HepG2 (cell line): Measurements from ENCODE around the gene NDFIP2. TPM values are rescaled to one million over a fixed set of nuclear protein-coding genes. Genes with fewer than 3 reads are reported as not detected.

Experiments
- ATAC-seq: fragments of 200-7000 bp; cut with Tn5 transposase; 3 replicates; pipeline ENCODE4 v1.9.1; 2020; ENCODE audit warnings: mild to moderate bottlenecking, moderate library complexity
- BruUV-seq: library from RNA; stranded (reverse); fragments of 400-500 nt; replicated peaks from 2 replicates; lab custom pipeline; 2021; lab: Mats Ljungman, UMichigan
- CTCF ChIA-PET: fragments of 300-600 bp; formaldehyde crosslinking; extraction: SDS; loops from one replicate; lab custom pipeline; 2021; ENCODE audit warnings: low total read pairs, inconsistent platforms, low intra/inter-chr PET ratio; lab: Yijun Ruan, JAX
- POLR2A ChIA-PET: fragments of 350-600 bp; sonication (Branson Sonifier 250); formaldehyde crosslinking; loops from one replicate; lab custom pipeline; 2020; ENCODE audit warnings: antibody characterized with exemption, inconsistent platforms; lab: Yijun Ruan, JAX
- DNase-seq: peaks from one replicate; pipeline ENCODE4 v3.0.0-alpha.2; 2015; ENCODE audit warnings: low spot score
- FAIRE-seq: peaks from 3 replicates; lab custom pipeline; 2011; peaks lifted over from hg19 to GRCh38; lab: Jason Lieb, UNC
- H2AFZ ChIP-seq: one replicate; pipeline ENCODE4 v1.6.1; 2011; ENCODE audit warnings: low read length, inconsistent platforms
- H3K27ac ChIP-seq: fragments of 300-600 bp; 3 replicates; pipeline ENCODE4 v1.8.0; 2011; ENCODE audit warnings: mixed run types, mild to moderate bottlenecking, mixed read lengths, low read length, inconsistent platforms; ENCODE audit not compliant: insufficient read depth; ENCODE audit errors: extremely low read length
- H3K27me3 ChIP-seq, 2 experiments: fragments of 200-600 bp in 1 of 2; 2 replicates in 1 of 2; 3 replicates in 1 of 2; pipeline versions ENCODE4 v1.6.0 to v1.8.0; 2011; ENCODE audit warnings: low read length in 2 of 2, mild to moderate bottlenecking in 2 of 2, moderate library complexity in 2 of 2, inconsistent platforms in 1 of 2; ENCODE audit not compliant: insufficient read depth in 2 of 2, control insufficient read depth in 1 of 2
- H3K36me3 ChIP-seq, 2 experiments: fragments of 200-600 bp in 1 of 2; replicated peaks in 1 of 2; 2 replicates in 1 of 2; 3 replicates in 1 of 2; pipeline versions ENCODE4 v1.5.1 to v1.8.0; 2011; ENCODE audit warnings: low read length in 2 of 2, inconsistent platforms in 1 of 2; ENCODE audit not compliant: insufficient read depth in 2 of 2, control insufficient read depth in 1 of 2
- H3K4me1 ChIP-seq: 2 replicates; pipeline ENCODE4 v1.5.1; 2012; ENCODE audit warnings: low read length, inconsistent platforms; ENCODE audit not compliant: insufficient read depth
- H3K4me2 ChIP-seq: 2 replicates; pipeline ENCODE4 v1.6.0; 2011; ENCODE audit warnings: low read depth, low read length, inconsistent platforms
- H3K4me3 ChIP-seq, 3 experiments: fragments of 200-600 bp in 1 of 3; sonication (generic), shearing (Covaris generic) in 1 of 3; replicated peaks in 1 of 3; 2 replicates each; pipeline ENCODE4 v1.5.1; 2011 to 2016; ENCODE audit warnings: low read length in 3 of 3, inconsistent platforms in 2 of 3, low read depth in 2 of 3, mild to moderate bottlenecking in 2 of 3, control low read depth in 1 of 3, mixed read lengths in 1 of 3; ENCODE audit not compliant: insufficient read depth in 1 of 3
- H3K79me2 ChIP-seq: one replicate; pipeline ENCODE4 v1.6.1; 2011; ENCODE audit warnings: low read length, inconsistent platforms; ENCODE audit not compliant: insufficient read depth
- H3K9ac ChIP-seq: 2 replicates; pipeline ENCODE4 v1.6.0; 2011; ENCODE audit warnings: mild to moderate bottlenecking, low read depth, low read length, inconsistent platforms; ENCODE audit not compliant: insufficient read depth
- H3K9me3 ChIP-seq: 2 replicates; pipeline ENCODE4 v1.5.1; 2012; ENCODE audit warnings: mild to moderate bottlenecking, low read length
- H4K20me1 ChIP-seq: 2 replicates; pipeline ENCODE4 v1.6.0; 2011; ENCODE audit warnings: inconsistent platforms, mild to moderate bottlenecking, low read length, moderate library complexity; ENCODE audit not compliant: insufficient read depth
- AKAP8 ChIP-seq: sonication (generic); formaldehyde crosslinking; IDR thresholded peaks from 2 replicates; pipeline ENCODE4 v1.5.1; 2020; ENCODE audit warnings: mild to moderate bottlenecking, missing genetic modification reagents
- CEBPB ChIP-seq: IDR thresholded peaks from 2 replicates; pipeline ENCODE4 v1.6.1; 2011; ENCODE audit warnings: low read depth, low read length, improper control_type of control experiment, borderline replicate concordance
- MXI1 ChIP-seq: IDR thresholded peaks from 3 replicates; pipeline ENCODE4 v1.6.1; 2012; ENCODE audit warnings: low read depth, low read length, inconsistent platforms, borderline replicate concordance
- RXRA ChIP-seq: sonication (generic); formaldehyde crosslinking; IDR thresholded peaks from 2 replicates; pipeline ENCODE4 v1.5.1; 2020; ENCODE audit warnings: missing genetic modification reagents
- SCMH1 ChIP-seq: sonication (generic); formaldehyde crosslinking; IDR thresholded peaks from 2 replicates; pipeline ENCODE4 v1.9.0; 2021; ENCODE audit warnings: missing genetic modification reagents, mild to moderate bottlenecking, borderline replicate concordance
- XBP1 ChIP-seq: sonication (generic); formaldehyde crosslinking; IDR thresholded peaks from 2 replicates; pipeline ENCODE4 v1.5.0; 2020; ENCODE audit warnings: missing genetic modification reagents
- ZNF143 ChIP-seq: sonication (generic); formaldehyde crosslinking; IDR thresholded peaks from 2 replicates; pipeline ENCODE4 v1.4.0; 2020; ENCODE audit warnings: missing genetic modification reagents
- ZNF547 ChIP-seq: sonication (generic); formaldehyde crosslinking; IDR thresholded peaks from 2 replicates; pipeline ENCODE4 v1.5.1; 2020; ENCODE audit warnings: mild to moderate bottlenecking, missing genetic modification reagents
- in situ Hi-C: cut with HindIII; loops from 2 replicates; pipeline ENCODE4 v1.10.0; 2017; ENCODE audit warnings: low pct_unique_long_range_greater_than_20kb; ENCODE audit not compliant: extremely low pct_ligation_motif_present
- intact Hi-C: fragments of 100-400 bp; cut with micrococcal nuclease; formaldehyde crosslinking; loops from one replicate; pipeline ENCODE4 v1.10.0; 2022; ENCODE audit not compliant: unreplicated experiment
- polyA plus RNA-seq, 8 experiments: library from polyadenylated mRNA; depleted of rRNA in 3 of 8; stranded (reverse) in 7 of 8; unstranded in 1 of 8; fragments of >200 nt; fragmentation: Illumina TruSeq in 4 of 8; extraction: Trizol in 4 of 8; gene quantifications; 2 replicates each; pipeline versions ENCODE4 v1.2.1 to v1.2.3, GENCODE V29; 2011 to 2016; ENCODE audit warnings: low read depth in 4 of 8, missing spikeins in 1 of 8, mixed read lengths in 1 of 8; ENCODE audit not compliant: insufficient read depth in 1 of 8
- total RNA-seq, 5 experiments: library from RNA; depleted of rRNA; stranded (reverse); fragments of >200 nt; fragmentation: Illumina TruSeq; extraction: Trizol; gene quantifications; 2 replicates each; pipeline ENCODE4 v1.2.3, GENCODE V29; 2016; ENCODE audit warnings: low read depth in 1 of 5
- TF ChIP-seq, protein P1 (sequence below): sonication (generic); formaldehyde crosslinking; IDR thresholded peaks from 2 replicates; pipeline ENCODE4 v1.4.0; 2020; ENCODE audit warnings: missing genetic modification reagents
- TF ChIP-seq, protein P2 (sequence below): IDR thresholded peaks from 2 replicates; pipeline ENCODE4 v1.6.1; 2016; ENCODE audit warnings: missing compliant biosample characterization, missing genetic modification reagents, borderline replicate concordance

Gene NDFIP2
- total and polyA plus RNA-seq, 2 of the 13 experiments (the other 11 are each of a cell fraction or from before 2014, with no cell fraction given) = 23.2 to 32.0 TPM

DNA sequence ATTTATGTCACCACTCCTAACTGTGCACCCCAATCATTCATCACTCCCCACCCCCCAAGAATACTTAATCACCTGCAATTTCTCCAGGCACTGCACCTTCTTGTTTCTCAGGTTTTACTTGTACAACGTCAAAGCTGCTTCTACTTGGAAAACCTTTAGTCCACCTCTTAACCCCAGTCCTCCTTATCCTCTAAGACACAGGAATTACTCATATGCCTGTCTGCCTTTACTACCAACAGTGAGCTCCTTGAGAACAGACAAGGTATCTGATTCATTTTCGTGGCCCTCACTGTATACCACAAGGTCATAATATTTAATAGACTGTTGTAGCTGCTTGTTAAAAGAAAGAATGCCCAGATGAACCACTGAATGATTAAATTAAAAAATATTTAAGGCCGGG, 21.0 kb upstream of the NDFIP2 start (continued):
- TF ChIP-seq, protein P1, sequence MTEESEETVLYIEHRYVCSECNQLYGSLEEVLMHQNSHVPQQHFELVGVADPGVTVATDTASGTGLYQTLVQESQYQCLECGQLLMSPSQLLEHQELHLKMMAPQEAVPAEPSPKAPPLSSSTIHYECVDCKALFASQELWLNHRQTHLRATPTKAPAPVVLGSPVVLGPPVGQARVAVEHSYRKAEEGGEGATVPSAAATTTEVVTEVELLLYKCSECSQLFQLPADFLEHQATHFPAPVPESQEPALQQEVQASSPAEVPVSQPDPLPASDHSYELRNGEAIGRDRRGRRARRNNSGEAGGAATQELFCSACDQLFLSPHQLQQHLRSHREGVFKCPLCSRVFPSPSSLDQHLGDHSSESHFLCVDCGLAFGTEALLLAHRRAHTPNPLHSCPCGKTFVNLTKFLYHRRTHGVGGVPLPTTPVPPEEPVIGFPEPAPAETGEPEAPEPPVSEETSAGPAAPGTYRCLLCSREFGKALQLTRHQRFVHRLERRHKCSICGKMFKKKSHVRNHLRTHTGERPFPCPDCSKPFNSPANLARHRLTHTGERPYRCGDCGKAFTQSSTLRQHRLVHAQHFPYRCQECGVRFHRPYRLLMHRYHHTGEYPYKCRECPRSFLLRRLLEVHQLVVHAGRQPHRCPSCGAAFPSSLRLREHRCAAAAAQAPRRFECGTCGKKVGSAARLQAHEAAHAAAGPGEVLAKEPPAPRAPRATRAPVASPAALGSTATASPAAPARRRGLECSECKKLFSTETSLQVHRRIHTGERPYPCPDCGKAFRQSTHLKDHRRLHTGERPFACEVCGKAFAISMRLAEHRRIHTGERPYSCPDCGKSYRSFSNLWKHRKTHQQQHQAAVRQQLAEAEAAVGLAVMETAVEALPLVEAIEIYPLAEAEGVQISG (CRISPR knock-in tag) = no peak
- TF ChIP-seq RXRA (CRISPR knock-in tag) = no peak
- TF ChIP-seq SCMH1 (CRISPR knock-in tag) = no peak
- no peak for TF ChIP-seq ZNF547 (CRISPR knock-in tag)
- TF ChIP-seq ZNF143 = no peak
- no peak for TF ChIP-seq MXI1
- TF ChIP-seq, protein P2, sequence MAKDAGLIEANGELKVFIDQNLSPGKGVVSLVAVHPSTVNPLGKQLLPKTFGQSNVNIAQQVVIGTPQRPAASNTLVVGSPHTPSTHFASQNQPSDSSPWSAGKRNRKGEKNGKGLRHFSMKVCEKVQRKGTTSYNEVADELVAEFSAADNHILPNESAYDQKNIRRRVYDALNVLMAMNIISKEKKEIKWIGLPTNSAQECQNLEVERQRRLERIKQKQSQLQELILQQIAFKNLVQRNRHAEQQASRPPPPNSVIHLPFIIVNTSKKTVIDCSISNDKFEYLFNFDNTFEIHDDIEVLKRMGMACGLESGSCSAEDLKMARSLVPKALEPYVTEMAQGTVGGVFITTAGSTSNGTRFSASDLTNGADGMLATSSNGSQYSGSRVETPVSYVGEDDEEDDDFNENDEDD = no peak
- no peak for TF ChIP-seq XBP1 (CRISPR knock-in tag)
- TF ChIP-seq, all 625 proteins: peak for 0

DNA sequence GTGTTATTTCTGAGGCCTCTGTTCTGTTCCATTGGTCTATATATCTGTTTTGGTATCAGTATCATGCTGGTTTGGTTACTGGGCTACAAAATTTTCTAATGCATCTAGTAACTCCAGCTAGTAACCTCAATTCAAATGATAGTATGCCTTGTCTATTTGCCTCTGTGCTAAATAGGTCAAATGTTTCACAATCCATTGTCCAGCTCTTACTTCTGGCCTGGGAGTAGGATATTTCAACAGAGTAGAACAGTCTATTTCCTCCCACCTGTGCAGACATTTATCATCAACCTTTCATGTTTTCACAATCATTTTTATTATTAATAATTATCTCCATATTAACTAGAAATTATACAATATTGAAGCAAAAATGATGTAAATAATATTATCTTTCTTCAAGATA, 18.1 kb upstream of the NDFIP2 start:
- no peak for DNase-seq
- in situ Hi-C loops (no loop called here), intact Hi-C loops (no loop called here)
- H3K9me3 ChIP-seq = no peaks in the 10 kb centered on the region
- no peaks in the 10 kb centered on the region for H3K36me3 ChIP-seq
- H3K4me1 ChIP-seq = no peaks in the 10 kb centered on the region
- no peaks in the 10 kb centered on the region for H4K20me1 ChIP-seq
- no peaks in the 10 kb centered on the region for H3K79me2 ChIP-seq
- no peak overlapping the region for H2AFZ ChIP-seq
- no peak overlapping the region for H3K4me3 ChIP-seq
- TF ChIP-seq AKAP8 (CRISPR knock-in tag) = no peak
- TF ChIP-seq CEBPB = peak; percentile 61; the same call in 1 of the 2 replicates
- H3K4me2 ChIP-seq = no peak overlapping the region
- CTCF ChIA-PET = no interaction called here
- BruUV-seq = no TSS peak
- no peak for ATAC-seq
- POLR2A ChIA-PET = no interaction called here
- no peak overlapping the region for H3K27ac ChIP-seq
- no peak for FAIRE-seq
- no peak overlapping the region for H3K9ac ChIP-seq
- no peaks in the 10 kb centered on the region; a peak in 1 of 5 replicates for H3K27me3 ChIP-seq
